VCaP (cell line): ENCODE results near the gene TUBD1.
"Not testable (repeated sequence)": the region's sequence is repeated elsewhere in the genome, so short reads cannot be mapped to it uniquely, and the experiment has no call there.

ENCODE experiments used
- H3K27ac ChIP-seq: fragments of 450-650 bp; 2 replicates; pipeline ENCODE4 v1.5.1; 2017
- CTCF ChIP-seq: fragments of 450-650 bp; conservative IDR thresholded peaks from 2 replicates; pipeline ENCODE4 v1.5.1; 2017; ENCODE audit warnings: mild to moderate bottlenecking, moderate library complexity

The TUBD1 gene

GRCh38 chr17:59870482-59870881, 22.3 kb downstream of the TUBD1 start:
- TF ChIP-seq CTCF = no peak
- peak overlapping the region; percentile 98 for H3K27ac ChIP-seq

GRCh38 chr17:59869941-59870218, 22.9 kb downstream of the TUBD1 start:
- peak overlapping the region; percentile 98 for H3K27ac ChIP-seq

GRCh38 chr17:59863616-59864015, 29.1 kb downstream of the TUBD1 start:
- peak overlapping the region; percentile 98 for H3K27ac ChIP-seq

More at GRCh38 chr17:59869941-59870218, 22.9 kb downstream of the TUBD1 start:
- no peak for TF ChIP-seq CTCF

GRCh38 chr17:59859444-59860025, 33.2 kb downstream of the TUBD1 start:
- H3K27ac ChIP-seq = peak overlapping the region; percentile 10; the same call in 1 of the 2 replicates
- TF ChIP-seq CTCF = peak; percentile 73

More at GRCh38 chr17:59863616-59864015, 29.1 kb downstream of the TUBD1 start:
- no peak for TF ChIP-seq CTCF

- TF ChIP-seq CTCF = no peak
- no peak overlapping the region for H3K27ac ChIP-seq
Observed at GRCh38 chr17:59858932-59859331, 33.8 kb downstream of the TUBD1 start.

- H3K27ac ChIP-seq = no peak overlapping the region
- no peak for TF ChIP-seq CTCF
Observed at GRCh38 chr17:59858167-59858816, 34.5 kb downstream of the TUBD1 start.

GRCh38 chr17:59856859-59857794, 35.6 kb downstream of the TUBD1 start:
- H3K27ac ChIP-seq = no peak overlapping the region
- no peak for TF ChIP-seq CTCF

- H3K27ac ChIP-seq = not testable (repeated sequence)
Observed at GRCh38 chr17:59853919-59854729, 38.6 kb downstream of the TUBD1 start.
